GDM1 (cell line): Measurements from ENCODE around the gene ZNF182.
A peak's percentile ranks its signal among the peaks of the same experiment; 100 is the strongest.
"Not testable (repeated sequence)": the region's sequence is repeated elsewhere in the genome, so short reads cannot be mapped to it uniquely, and the experiment has no call there.

ENCODE experiments used
- DNase-seq: peaks from one replicate; lab custom pipeline; 2025; lab: John Stamatoyannopoulos, UW

The ZNF182 gene

DNA sequence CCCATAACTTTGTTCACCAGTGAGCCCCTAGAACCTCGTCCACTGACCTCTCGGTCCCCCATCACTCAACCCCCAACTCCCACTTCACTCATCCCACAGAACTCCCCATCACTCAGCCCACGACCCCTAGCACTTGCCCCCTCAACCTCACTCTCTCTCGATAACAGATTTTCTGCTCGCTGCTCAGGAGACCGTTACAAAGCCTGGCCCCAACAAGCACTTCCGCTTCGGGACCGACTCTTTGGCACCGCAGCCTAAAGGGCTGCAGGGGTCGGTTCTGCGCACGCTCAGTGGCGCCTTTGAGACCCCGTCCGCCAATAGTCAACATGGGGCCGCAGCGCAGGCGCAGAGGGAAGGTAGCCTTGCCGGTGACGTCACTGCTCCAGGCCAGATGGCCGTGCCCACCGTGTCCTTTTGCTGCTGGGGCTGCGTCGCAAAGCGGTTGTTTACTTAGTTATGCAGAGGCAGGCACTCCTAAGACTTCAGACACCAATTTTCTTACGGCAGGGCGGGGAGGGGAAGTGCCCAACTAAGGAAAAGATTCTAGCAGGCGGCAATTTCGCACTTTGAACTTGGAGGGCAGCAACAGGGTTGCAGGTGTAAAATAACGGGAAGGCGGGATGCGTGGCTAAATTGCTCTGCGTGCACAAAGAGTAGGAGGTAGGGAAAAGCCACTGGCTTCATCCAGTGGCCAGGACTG lies at the start of gene ZNF182:
TSS of gene ZNF182 (minus strand) at position 232 of the 700 bp plus-strand sequence. CDS start 1,380 bp downstream, outside the sequence.
- DNase-seq: peak; percentile 86

DNA sequence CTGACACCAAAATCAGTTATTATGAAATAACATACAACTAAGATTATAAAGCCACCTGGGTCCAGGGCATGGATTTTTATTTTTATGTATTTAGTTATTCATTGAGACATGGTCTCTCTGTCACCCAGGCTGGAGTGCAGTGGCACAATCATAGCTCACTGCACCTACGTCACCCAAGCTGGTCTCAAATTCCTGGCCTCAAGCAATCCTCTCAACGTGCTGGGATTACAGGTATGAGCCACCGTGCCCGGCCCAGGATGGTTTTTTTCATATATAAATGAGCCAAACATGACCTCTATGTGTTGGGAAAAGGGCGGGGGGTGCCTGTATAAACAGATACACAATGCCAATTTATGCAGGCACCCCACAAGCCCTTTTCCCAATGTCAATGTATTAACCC lies 43.1 kb upstream of the ZNF182 start:
- DNase-seq: no peak

DNA sequence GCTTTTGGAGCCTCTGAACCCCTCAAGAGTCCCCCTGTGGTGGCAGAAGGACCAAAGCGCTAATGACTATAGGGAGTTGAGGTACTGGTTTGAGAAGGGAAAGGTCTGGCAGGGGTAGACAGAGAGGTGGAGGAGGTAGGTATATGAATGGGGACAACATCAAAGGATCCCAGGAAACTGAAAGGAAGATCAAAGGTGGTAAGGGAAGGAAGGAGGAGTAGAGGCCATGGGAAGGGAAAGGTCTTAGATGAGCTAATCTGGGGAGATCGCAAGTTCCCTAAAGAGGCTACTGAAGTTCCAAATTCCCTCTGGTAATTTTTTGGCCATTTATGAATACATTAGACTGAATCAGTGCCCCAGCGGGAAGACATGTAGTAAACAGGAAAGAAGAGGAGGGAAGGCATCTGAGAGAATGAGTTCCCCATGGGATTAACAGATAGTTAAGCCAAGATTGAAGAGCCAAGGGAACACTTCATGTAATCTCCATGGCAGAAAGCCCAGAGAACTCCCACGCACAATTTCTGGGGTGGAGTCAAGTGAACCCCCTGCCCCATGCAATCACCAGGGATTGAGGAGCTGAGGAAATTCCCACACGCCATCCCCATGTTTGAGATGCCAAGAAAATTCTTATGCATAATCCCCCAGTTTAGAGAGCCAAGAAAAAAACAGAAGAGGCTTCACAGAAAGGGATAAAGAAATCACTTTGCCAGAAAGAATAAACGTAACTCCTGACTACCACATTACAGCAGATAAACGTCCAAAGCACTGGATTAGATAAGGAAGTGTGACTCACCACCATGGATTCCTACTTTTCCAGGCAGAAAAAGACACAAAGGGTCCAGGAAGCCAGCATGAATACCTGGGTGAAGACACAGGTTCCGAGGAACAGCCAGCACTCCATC lies 41.9 kb upstream of the ZNF182 start:
- DNase-seq: no peak

DNA sequence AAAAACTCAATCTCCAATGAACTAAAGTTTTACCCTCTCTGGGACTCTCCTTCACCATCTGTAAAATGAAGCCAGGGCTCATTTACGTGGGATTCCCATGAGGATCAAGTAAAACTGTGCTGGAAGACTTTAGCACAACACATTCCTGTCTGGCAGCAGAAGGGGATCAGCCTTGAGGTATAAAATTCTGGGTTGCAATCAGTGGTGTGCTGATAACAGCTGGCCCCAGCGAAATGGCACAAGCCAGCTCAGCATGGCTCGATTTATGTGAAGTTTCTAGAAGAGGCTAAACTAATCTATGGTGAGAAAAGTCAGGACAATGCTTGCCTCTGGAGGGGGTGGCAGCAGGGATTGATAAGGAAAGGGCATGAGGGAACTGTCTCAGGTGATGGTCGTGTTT lies 39.3 kb upstream of the ZNF182 start:
- DNase-seq: no peak

DNA sequence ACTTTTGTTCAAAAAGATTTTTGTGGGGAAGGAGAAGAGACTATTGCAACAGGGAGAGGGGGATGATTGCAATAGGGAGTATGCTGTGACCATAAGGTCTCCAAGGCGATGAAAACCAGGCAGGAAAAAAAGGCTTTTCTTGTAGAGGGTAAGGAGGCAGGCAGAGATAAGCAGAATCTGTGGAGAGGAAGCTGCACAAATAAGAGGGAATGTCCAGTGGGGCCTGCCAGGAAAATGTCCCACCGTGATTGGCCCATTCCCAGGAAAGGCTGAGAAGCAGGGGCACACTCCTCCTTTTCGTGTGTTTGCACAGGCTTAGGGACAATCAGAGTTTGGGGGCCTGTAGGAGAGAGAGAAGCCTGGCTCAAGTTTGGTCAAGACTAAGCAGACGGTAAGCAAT lies 32.1 kb upstream of the ZNF182 start:
- DNase-seq: no peak

DNA sequence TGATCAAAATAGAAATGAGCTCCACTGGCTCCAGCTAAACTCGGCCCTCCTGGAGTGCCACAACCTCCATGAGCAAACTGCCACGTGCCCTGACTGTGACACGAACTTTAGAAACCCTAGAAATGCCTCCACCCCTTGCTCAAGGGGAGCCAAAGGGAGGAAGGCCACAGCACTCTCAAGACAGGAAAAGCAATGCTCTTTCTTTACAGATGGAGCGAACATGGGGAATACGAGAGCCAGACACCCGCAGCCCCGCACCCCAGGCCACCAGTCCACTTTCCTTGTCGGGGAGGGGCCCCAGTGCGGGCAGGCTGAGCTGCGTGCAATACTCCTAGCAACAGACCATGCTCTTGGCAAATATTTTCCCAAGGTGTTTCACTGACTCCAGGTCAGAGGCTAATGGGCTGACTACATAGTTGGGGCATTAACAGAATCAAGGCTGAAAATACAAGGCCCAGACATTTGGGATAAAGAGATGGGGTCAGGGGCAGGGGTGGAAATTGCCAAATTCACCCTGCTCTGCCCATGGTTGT lies 26.9 kb upstream of the ZNF182 start:
- not testable (repeated sequence) for DNase-seq

DNA sequence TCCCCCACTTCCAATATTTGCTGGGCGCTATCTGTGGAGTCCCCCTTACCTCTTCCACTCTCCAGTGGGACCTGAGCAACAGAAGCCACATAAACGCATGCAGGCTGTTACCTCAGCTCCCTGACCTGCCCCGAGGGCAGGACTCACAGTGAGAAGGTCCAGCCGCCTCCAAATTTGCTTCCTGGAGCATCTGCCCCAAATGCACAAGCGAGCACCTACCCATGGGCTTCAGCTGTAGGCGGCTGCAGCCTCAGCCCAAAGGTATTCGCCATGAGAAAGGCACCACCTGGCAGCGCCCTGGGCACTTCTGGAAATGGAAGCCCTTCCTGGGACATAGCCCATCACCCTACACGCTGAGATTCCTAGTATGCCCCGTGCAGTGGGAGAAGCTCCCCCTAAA lies 26.4 kb upstream of the ZNF182 start:
- DNase-seq: no peak

DNA sequence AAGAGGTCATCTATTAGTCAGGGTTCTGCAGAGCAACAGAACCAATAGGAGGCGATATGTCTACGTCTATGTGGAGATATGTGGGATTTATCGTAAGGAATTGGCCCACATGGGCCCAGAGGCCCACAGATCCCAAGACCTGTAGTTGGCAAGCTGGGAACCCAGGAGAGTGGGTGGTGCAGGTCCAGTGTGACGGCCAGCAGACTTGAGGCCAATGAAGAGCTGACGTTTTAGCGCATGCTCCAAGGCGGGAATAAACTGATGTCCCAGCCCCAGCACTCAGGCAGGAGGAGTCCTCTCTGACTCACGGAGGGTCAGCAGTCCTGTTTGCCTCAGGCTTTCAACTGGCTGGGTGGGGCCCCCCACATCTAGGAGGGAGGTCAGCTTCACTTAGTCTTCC lies 24.3 kb upstream of the ZNF182 start:
- no peak for DNase-seq

DNA sequence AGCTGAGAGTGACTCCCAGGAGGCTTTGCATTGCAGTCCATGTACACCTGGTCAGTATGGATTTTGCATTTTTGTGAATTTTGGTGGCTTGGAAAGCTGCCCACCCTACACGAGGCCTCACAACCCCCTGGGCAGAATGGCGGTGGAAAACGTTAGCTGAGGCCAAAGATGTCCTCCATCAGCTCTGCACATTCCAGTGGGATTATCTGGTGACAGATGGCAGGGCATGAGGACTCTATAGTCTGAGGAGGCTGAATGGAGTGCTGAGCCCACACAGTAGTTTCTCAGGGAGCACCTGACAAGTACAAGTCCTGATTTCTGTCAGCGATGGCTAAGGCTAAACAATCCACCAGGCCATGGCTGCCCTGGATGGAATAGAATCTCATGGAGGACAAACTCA lies 23.8 kb upstream of the ZNF182 start:
- not testable (repeated sequence) for DNase-seq

DNA sequence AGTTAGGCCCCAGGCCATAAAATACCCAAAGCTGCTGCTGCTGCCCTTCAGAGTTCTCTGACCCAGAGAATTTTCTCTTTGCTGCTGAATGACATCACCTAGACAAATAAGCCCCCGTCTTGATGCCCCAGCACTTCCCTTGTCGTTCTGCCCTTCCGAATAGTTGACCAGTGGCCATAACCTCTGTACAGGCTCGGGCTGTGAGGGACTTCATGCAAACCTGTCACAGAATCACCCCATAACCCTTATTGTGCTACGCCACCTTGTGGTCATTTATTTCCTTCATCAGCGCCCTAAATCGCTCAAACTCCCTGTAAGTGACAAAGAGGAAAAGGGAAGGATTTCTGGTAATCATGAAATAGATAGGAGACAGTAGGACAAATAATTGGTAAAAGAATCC lies 21.8 kb upstream of the ZNF182 start:
- peak; percentile 44 for DNase-seq

DNA sequence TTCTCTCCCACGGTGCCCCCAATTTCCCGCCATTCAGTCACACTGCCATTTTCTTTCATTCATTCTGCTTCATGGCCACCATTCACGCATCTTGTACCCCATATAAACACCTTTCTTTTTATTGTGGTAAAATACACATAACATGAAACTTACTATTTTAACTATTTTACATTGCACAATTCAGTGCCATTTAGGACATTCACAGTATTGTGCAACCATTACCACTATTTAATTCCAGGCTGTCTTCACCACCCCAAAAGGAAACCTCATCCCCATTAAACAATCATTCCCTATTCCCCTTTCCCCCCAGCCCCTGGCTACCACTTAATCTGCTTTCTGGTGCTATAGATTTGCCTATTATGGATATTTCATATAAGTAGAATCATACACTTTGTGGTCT lies 18.9 kb upstream of the ZNF182 start:
- DNase-seq: no peak

DNA sequence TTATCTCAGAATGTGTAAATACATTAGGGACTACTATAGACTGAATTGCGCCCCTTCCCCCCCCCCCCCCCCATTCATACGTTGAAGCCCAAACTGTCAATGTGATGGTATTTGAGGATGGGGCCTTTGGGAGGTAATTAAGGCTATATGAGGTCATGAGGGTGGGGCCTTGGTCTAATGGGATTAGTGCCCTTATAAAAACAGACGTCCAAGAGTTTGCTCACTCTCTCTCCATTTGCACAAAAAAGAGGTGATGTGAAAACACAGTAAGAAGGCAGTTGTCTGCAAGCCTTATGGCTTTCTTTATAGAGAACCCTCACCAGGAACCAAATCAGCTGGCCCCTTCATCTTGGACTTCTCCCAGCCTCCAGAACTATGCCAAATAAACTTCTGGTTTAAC lies 18.3 kb upstream of the ZNF182 start:
- DNase-seq: no peak

DNA sequence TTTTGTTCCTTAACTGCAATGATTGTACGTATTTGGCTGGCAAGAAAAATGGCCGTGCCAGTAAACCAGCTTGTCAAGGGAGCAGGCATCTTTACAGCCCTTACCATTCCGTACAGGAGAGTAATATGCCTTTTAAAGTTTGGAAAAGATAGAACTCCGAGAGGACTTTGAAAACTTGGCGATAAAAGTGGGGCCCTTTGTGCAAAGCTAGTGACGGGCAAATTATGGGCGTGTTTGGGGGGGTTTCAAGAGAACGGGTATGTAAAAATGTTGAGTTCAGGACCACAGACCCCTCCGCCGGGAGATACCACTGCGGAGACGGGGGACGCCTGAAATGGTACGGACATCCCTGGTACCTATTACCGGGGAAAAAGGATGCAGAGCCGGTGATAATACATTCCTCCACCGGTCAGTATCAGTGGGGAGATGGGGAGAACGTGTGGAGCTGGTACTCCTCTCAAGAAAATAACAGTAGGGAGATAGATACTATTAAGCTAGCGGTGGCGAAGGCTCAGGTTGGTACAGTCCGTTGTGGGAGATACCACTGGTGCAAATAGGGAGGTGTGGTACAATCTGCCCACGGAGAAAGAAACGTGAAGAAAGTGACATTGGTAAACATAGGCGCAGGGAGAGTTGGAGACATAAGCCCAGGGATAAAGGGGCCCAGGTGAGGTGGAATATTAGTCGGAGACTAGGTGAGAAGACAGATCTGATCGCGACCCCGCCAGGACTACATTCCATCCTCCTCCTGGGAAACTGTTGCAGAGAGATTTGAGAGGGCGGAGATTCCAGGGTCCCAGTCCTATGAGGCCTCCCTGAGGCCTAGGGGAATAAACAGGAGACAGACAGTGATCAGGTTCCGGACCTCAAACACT lies 17.5 kb upstream of the ZNF182 start:
- DNase-seq: peak; percentile 65

DNA sequence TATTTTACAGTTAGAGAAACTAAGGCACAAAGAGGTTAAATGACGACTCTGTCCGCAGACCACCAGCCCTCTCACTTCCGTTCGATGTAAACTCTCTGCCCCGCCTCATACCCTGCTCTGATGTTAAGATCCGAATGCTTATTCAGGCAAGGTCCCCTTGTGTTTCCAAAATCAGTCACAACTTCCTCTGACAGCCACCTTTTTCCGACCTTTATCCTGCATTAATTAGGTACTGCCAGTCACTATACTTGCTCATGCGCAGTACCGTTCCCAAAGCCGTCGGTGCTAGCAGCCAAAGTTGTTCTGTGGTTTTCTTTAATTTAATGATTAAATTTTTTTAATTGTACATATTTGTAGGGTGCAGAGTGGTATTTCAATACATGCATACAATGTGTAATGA lies 16.7 kb upstream of the ZNF182 start:
- DNase-seq: not testable (repeated sequence)

DNA sequence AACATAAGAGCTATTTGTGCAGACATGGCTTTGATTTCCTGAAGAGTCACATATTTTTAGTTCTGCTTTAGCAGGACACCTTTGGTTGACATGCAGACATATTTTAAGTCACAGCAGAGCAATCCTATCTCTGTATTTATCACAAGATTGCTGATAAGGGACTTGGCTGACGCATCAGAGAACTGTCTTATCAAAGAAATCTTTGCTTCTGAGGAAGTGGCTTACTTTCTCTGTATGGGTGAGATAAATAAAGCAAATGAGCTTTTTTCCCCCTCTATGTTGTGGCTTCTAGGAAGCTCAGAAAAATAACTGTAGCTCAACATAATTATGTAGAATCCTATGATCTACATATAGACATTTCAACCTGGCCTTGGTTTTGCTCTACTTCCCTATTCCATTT lies 16.1 kb upstream of the ZNF182 start:
- DNase-seq: not testable (repeated sequence)

DNA sequence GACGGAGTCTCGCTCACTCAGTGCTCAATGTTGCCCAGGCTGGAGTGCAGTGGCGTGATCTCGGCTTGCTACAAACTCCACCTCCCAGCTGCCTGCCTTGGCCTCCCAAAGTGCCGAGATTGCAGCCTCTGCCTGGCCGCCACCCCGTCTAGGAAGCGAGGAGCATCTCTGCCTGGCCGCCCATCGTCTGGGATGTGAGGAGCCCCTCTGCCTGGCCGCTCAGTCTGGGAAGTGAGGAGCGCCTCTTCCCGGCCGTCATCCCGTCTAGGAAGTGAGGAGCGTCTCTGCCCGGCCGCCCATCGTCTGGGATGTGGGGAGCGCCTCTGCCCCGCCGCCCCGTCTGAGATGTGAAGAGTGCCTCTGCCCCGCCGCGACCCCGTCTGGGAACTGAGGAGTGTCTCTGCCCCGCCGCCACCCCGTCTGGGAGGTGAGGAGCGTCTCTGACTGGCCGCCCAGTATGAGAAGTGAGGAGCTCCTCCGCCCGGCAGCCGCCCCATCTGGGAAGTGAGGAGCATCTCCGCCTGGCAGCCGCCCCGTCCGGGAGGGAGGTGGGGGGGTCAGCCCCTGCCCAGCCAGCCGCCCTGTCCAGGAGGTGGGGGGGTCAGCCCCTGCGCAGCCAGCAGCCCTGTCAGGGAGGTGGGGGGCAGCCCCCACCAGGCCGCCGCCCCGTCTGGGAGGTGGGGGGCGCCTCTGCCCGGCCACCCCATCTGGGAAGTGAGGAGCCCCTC lies 13.0 kb upstream of the ZNF182 start:
- DNase-seq: not testable (repeated sequence)

DNA sequence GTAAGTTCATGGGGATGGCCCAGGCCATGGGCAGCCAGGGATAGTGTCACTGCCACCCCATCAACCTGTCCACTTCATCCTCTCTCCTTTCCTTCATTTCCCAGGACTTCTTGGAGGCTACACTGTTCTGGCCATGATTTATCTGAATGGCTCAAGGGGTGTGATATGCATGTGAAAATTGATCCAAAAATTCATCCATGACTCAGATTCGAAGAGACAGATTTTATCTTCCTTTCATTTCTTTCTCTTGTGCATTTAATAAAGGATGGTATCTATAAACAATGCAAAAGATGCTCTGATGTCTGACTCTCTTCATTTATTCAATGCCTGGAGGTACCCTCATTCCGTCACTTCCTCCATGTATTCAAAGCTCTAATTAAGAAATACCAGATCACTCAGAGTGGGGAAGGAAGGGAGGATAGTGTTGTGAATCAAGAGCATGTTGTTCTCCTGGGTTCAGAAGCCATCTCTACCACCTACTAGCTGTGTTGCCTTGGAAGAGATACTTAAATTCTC lies 5.7 kb upstream of the ZNF182 start:
- not testable (repeated sequence) for DNase-seq

DNA sequence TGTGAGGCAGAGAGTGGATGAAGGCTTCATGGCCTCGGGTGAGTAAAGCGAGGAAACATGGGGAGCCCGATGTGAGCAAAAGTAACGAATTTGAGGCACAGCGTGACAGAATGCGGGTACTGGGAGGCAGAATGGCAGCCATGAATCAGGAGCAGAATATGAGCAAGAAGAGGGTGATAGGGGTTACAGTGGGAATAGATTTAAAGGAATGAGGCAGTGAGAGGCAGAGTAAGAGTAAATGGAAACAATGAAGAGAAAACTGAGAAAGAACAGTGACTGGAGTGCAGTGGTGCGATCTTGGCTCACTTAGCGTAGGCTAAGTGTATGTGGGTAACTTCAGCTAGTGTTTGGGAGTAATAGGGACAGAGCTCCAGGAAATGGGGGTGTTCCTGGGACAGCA lies 2.9 kb upstream of the ZNF182 start, which contains the start of gene SPACA5:
TSS of gene SPACA5 (plus strand) at position 301 of the 400 bp plus-strand sequence. CDS start 815 bp downstream, outside the sequence.
- DNase-seq: not testable (repeated sequence)

DNA sequence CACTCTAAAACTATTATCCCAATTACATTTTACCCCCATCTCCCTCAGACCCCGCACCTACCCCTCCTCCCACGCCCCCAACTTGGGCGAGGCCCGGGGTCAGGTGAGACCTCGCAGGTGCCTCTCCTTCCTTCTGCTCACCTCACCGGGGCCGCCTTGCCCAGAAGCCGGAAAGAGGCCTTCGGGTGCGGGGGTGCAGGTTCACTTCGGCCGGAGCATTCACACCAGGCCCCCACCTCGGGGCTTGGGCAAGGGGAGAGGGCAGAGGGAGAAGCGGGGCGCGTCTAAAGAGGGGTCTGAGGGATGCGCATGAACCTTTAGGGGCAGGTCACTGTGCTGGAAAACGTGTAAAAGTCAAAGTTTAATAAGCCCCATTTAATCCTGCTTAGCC lies 427 bp downstream of the ZNF182 start:
- no peak for DNase-seq

DNA sequence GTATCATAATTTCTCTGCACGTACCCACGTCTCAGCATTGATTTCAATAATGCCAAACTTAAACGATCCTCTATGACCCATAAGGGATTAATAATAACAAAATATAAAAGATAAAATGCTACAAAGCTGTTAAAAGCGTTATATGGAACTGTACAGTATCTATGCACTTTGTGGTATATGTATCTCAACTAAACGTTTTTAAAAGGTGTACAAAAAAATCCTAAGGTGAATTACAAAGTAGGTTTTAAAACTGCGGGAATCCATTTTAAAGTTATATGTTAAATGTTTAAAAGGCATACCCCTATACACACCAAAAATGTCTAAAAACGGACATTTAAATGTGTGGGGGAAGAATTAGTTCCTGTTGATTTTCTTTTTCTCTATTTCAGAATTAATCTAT lies 860 bp downstream of the ZNF182 start:
- no peak for DNase-seq

DNA sequence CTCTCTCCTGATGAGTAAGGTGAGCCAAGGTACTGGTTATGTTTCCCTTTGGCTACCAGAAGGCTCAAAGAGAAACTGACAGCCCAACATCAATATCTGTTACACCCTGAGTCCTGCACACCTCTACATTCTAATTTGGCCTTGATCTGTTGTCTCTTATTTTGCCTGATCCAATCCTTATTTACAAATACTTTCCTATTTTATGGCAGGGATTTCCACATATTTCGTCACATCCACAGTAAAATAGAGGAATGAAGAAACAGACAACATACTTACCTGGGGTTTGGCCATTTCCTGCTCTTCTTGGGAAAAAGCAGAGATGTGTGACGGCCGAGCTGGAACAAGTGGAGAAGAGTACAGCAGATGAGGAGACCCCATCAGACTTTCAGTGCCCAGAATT lies 1.5 kb downstream of the ZNF182 start:
- no peak for DNase-seq
